ENCODE data around the gene UPK1B. TPM values are rescaled to one million over a fixed set of nuclear protein-coding genes. Genes with fewer than 3 reads are reported as not detected.

The UPK1B gene
- total RNA-seq, 6 experiments from 2014 or later = 0.10 to 0.12 TPM; not detected in 4

DNA sequence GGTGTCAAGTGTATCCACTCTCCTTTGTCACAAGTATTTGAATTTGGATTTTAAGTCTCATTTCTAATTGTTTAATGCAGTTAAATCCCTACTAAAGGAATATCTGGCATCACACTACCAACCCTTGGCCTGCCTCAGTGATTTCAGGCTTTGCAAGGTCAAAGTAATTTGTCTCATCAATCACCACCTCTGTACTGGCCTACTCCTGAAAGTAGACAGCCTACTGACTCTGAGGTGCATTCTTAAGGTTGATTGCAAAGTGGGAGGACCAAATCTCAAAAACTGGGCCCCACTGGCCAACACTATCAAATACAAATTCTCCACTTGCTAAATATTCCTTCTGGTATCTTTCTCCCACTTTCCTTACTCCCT lies 28.3 kb upstream of the UPK1B start:
- Mint-ChIP-seq H3K4me3 (no peak overlapping the region), H3K36me3 (ENCODE audit: low read depth) (no peaks in the 10 kb centered on the region), H3K9me3 (no peaks in the 10 kb centered on the region), H3K27ac (no peak overlapping the region), H3K4me1 (ENCODE audit: low read depth) (peaks cover 28% of the 10 kb centered on the region), H3K27me3 (ENCODE audit: insufficient read depth) (no peaks in the 10 kb centered on the region; the same call in 1 of the 2 replicates)
- no peak for DNase-seq
- no peak for TF ChIP-seq CTCF (IDR thresholded peaks at IDR 0.05)

DNA sequence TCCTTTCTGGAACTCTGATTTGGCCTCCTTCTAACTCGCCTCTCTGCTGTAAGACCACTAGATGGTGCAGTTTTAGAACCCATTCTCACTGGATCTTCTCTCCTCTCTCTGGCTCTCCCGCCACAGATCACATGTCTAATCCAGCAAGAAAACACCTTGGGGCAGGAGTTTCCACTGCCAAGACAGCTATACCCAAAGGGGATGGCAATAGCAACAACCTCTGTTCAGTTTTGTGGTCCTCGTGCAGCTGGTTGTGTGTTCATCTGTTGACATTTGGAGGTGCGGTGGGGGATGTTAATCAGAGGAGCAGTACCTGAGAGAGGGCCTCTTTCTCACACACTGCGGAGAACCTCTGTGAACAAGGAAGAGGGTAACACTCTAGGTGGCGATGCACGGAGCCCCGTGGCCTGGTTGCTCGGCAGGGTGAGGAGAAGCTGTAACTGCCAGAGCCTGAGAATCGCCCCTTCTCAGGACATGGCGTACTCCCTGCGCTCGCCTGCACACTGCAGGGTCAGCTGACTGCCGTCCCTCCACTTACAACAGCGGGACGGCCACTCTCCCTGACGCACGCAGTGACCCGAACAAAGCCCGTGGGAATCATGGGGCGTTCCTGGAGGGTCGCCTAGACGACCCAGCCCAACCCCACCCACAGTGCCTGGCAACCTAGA lies 27.8 kb upstream of the UPK1B start, which contains the start of gene TEX55:
Gene TEX55 (plus strand): TSS at position 666 of the 668 bp plus-strand sequence. CDS start 25 bp downstream, outside the sequence.
- no peaks in the 10 kb centered on the region for H3K36me3 Mint-ChIP-seq (ENCODE audit: low read depth)
- no peak within 1 kb of the TSS for H3K27ac Mint-ChIP-seq
- no peaks in the 10 kb centered on the region; the same call in 1 of the 2 replicates for H3K27me3 Mint-ChIP-seq (ENCODE audit: insufficient read depth)
- peaks cover 28% of the 10 kb centered on the region for H3K4me1 Mint-ChIP-seq (ENCODE audit: low read depth)
- no peak within 1 kb of the TSS for H3K4me3 Mint-ChIP-seq
- TF ChIP-seq CTCF (IDR thresholded peaks at IDR 0.05) = peak; percentile 84
- H3K9me3 Mint-ChIP-seq = no peaks in the 10 kb centered on the region
- peak; percentile 56 for DNase-seq

DNA sequence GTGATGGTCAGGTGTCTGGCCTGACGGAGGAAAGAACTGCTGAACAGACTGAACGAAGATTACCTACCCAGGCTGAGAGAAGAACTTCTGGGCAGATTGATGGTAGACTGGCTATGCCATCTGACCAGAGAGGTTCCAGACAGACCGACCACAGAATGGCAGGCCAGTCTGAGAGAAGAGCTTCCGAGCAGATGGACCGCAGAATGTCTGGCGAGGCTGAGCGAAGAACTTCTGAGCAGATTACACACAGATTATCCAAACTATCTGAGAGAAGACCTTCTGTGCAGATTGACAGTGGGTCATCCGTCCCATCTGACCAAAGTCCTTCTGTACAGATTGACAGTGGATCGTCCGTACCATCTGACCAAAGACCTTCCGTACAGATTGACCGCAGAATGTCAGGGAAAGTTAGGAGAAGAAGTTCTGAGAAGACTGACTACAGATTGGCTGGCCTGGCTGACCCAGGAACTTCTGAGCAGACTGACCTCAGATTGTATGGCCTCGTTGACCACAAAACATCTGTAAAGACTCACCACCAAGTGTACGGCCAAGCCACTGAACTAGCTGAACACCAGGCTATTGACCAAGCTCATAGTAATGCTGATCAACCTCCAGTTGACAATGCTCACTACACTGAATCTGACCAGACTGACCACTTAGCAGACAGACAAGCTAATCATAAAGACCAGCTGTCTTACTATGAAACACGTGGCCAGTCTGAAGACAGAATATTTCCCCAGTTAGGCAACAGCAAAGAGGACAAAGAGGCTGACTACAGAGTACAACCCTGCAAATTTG lies 26.6 kb upstream of the UPK1B start:
- H3K4me1 Mint-ChIP-seq (ENCODE audit: low read depth) = peaks cover 28% of the 10 kb centered on the region
- TF ChIP-seq CTCF (IDR thresholded peaks at IDR 0.05) = no peak
- no peak for DNase-seq

GRCh38 chr3:119147494-119147893 lies 25.9 kb upstream of the UPK1B start:
- H3K36me3 Mint-ChIP-seq (ENCODE audit: low read depth) = no peaks in the 10 kb centered on the region
- no peak overlapping the region for H3K4me3 Mint-ChIP-seq
- no peak for TF ChIP-seq CTCF (IDR thresholded peaks at IDR 0.05)
- H3K27me3 Mint-ChIP-seq (ENCODE audit: insufficient read depth) = no peaks in the 10 kb centered on the region; the same call in 1 of the 2 replicates
- peaks cover under 1% of the 10 kb centered on the region; the same call in 1 of the 2 replicates for H3K9me3 Mint-ChIP-seq
- no peak for DNase-seq
- no peak overlapping the region for H3K27ac Mint-ChIP-seq
- H3K4me1 Mint-ChIP-seq (ENCODE audit: low read depth) = peaks cover 28% of the 10 kb centered on the region

More for the DNA sequence above, 26.6 kb upstream of the UPK1B start:
- Mint-ChIP-seq H3K4me3 (no peak overlapping the region), H3K9me3 (no peaks in the 10 kb centered on the region), H3K27me3 (ENCODE audit: insufficient read depth) (no peaks in the 10 kb centered on the region; the same call in 1 of the 2 replicates), H3K36me3 (ENCODE audit: low read depth) (no peaks in the 10 kb centered on the region), H3K27ac (no peak overlapping the region)

- Mint-ChIP-seq H3K9me3 (peaks cover 12% of the 10 kb centered on the region), H3K4me1 (ENCODE audit: low read depth) (peaks cover 28% of the 10 kb centered on the region), H3K4me3 (no peak overlapping the region), H3K27me3 (ENCODE audit: insufficient read depth) (no peaks in the 10 kb centered on the region; the same call in 1 of the 2 replicates), H3K36me3 (ENCODE audit: low read depth) (peaks cover 9% of the 10 kb centered on the region), H3K27ac (0 out of 2 replicates have a peak overlapping the region, but pooled peaks have one; percentile 29)
- peak; percentile 57 for DNase-seq
- no peak for TF ChIP-seq CTCF (IDR thresholded peaks at IDR 0.05)
These were observed 24.8 kb upstream of the UPK1B start for GRCh38 chr3:119148493-119149180.

Data from HFFc6 (cell line).